ENCODE results near the gene NXNL2. TPM values are rescaled to one million over a fixed set of nuclear protein-coding genes. Genes with fewer than 3 reads are reported as not detected.

The NXNL2 gene
- total RNA-seq, 1 donor from 2014 or later = 0.32 TPM

DNA sequence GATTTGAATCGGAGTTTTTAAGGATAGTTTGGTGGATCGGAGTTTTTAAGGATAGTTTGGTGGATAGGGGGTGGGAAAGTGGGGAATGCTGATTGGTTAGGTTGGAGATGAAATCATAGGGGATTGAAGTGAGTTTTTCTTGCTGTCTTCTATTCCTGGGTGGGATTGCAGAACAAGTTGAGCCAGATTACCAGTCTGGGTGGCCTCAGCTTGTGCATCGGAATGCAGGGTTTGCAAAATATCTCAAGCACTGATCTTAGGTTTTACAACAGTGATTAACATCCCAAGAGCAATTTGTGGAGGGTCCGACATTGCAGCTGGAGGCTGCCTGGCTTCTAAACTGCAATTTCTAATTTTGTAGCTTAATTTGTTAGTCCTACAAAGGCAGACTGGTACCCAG lies 23.1 kb upstream of the NXNL2 start:
- H3K4me3 Mint-ChIP-seq (ENCODE audit: unreplicated experiment) = no peak overlapping the region
- TF ChIP-seq, protein P1, sequence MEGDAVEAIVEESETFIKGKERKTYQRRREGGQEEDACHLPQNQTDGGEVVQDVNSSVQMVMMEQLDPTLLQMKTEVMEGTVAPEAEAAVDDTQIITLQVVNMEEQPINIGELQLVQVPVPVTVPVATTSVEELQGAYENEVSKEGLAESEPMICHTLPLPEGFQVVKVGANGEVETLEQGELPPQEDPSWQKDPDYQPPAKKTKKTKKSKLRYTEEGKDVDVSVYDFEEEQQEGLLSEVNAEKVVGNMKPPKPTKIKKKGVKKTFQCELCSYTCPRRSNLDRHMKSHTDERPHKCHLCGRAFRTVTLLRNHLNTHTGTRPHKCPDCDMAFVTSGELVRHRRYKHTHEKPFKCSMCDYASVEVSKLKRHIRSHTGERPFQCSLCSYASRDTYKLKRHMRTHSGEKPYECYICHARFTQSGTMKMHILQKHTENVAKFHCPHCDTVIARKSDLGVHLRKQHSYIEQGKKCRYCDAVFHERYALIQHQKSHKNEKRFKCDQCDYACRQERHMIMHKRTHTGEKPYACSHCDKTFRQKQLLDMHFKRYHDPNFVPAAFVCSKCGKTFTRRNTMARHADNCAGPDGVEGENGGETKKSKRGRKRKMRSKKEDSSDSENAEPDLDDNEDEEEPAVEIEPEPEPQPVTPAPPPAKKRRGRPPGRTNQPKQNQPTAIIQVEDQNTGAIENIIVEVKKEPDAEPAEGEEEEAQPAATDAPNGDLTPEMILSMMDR (IDR thresholded peaks at IDR 0.05) = no peak
- no peak for DNase-seq (ENCODE audit: extremely low spot score, unreplicated experiment)

DNA sequence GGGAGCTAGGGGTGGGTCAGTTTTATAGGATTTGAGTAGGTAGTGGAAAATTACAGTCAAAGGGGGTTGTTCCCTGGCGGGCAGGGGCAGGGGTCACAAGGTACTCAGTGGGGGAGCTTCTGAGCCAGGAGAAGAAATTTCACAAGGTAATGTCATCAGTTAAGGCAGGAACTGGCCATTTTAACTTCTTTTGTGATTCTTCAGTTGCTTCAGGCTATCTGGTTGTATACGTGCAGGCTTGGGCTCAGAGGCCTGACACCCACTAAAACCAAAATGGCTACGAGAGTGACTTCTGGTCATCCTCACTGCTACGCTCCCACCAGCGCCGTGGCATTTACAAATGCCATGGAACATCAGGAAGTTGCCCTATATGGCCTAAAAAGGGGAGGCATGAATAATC lies 20.7 kb upstream of the NXNL2 start:
- H3K4me3 Mint-ChIP-seq (ENCODE audit: unreplicated experiment) = no peak overlapping the region
- no peaks in the 10 kb centered on the region for H3K9me3 Mint-ChIP-seq (ENCODE audit: unreplicated experiment)
- H3K4me1 Mint-ChIP-seq (ENCODE audit: unreplicated experiment) = no peaks in the 10 kb centered on the region
- no peak overlapping the region for H3K27ac Mint-ChIP-seq (ENCODE audit: unreplicated experiment)
- H3K36me3 Mint-ChIP-seq (ENCODE audit: unreplicated experiment) = no peaks in the 10 kb centered on the region
- no peaks in the 10 kb centered on the region for H3K27me3 Mint-ChIP-seq (ENCODE audit: unreplicated experiment)
- TF ChIP-seq, protein P1 (IDR thresholded peaks at IDR 0.05) = no peak
- DNase-seq (ENCODE audit: extremely low spot score, unreplicated experiment) = no peak

More for the DNA sequence above, 23.1 kb upstream of the NXNL2 start:
- Mint-ChIP-seq H3K4me1 (ENCODE audit: unreplicated experiment) (no peaks in the 10 kb centered on the region), H3K9me3 (ENCODE audit: unreplicated experiment) (peaks cover 4% of the 10 kb centered on the region), H3K27ac (ENCODE audit: unreplicated experiment) (no peak overlapping the region), H3K36me3 (ENCODE audit: unreplicated experiment) (peaks cover 2% of the 10 kb centered on the region), H3K27me3 (ENCODE audit: unreplicated experiment) (no peaks in the 10 kb centered on the region)

DNA sequence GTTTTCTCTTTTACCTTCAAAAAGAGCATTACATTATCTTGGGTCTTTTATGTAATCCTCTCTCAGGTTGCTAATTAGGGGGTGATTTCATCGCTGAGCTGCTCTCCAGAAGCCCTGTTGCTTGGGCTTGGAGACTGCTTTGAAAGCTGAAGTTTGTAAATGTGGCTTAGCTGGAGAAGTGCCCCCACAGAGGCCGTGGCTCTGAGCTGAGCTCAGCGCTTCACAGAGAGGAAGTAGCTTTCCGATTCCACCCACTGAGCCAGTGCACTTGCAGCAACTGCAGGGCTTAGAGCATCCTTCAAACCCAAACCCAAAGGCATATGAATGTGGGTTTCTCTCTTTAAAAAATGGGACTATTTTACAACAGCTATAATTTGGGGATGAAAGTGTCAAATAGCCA lies 13.7 kb upstream of the NXNL2 start:
- DNase-seq (ENCODE audit: extremely low spot score, unreplicated experiment) = no peak
- H3K27me3 Mint-ChIP-seq (ENCODE audit: unreplicated experiment) = no peaks in the 10 kb centered on the region
- H3K4me1 Mint-ChIP-seq (ENCODE audit: unreplicated experiment) = peaks cover 4% of the 10 kb centered on the region
- no peaks in the 10 kb centered on the region for H3K9me3 Mint-ChIP-seq (ENCODE audit: unreplicated experiment)
- H3K27ac Mint-ChIP-seq (ENCODE audit: unreplicated experiment) = no peak overlapping the region
- TF ChIP-seq, protein P1 (IDR thresholded peaks at IDR 0.05) = no peak
- no peaks in the 10 kb centered on the region for H3K36me3 Mint-ChIP-seq (ENCODE audit: unreplicated experiment)
- H3K4me3 Mint-ChIP-seq (ENCODE audit: unreplicated experiment) = no peak overlapping the region

DNA sequence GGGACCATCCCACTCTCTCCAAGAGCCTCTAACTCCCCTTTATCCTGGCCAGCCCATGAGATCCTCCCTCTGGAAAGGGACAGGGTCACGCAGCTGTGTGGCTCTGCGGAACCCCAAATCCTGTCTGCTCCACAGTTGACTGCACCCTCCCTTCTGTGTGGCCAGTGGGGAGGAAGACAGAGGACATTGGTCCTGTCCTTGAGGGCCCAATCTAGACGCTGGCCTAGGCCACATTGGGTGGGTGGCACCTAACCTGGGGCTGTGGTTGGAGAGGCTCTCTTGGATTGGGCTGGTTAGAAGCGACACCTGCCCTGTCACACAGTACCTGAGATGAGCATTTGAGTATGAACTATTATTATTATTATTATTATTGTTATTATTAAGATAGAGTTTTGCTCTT lies 12.6 kb upstream of the NXNL2 start:
- Mint-ChIP-seq H3K9me3 (ENCODE audit: unreplicated experiment) (no peaks in the 10 kb centered on the region), H3K4me3 (ENCODE audit: unreplicated experiment) (no peak overlapping the region), H3K27ac (ENCODE audit: unreplicated experiment) (no peak overlapping the region), H3K36me3 (ENCODE audit: unreplicated experiment) (no peaks in the 10 kb centered on the region), H3K4me1 (ENCODE audit: unreplicated experiment) (peaks cover 4% of the 10 kb centered on the region), H3K27me3 (ENCODE audit: unreplicated experiment) (no peaks in the 10 kb centered on the region)
- TF ChIP-seq, protein P1 (IDR thresholded peaks at IDR 0.05) = no peak
- DNase-seq (ENCODE audit: extremely low spot score, unreplicated experiment) = no peak

DNA sequence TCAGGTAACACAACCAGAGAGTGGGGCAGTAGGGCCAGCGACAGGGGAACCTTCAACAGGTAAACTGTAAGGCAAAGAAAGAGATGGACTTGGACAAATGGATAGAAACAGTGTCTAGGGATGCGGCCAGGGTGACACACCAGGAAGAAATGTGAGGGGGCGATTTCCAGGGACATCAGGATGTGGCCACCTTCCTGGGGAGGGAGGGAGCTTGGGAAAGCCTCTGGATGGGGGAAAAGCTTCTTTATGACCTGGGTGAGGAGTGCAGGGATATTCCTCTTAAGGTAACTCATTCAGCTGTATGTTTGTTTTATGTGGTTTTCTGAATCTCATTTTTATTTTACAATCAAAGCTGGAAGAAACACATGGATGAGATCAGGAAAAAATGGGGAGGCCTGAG lies 11.9 kb upstream of the NXNL2 start:
- no peaks in the 10 kb centered on the region for H3K9me3 Mint-ChIP-seq (ENCODE audit: unreplicated experiment)
- no peaks in the 10 kb centered on the region for H3K27me3 Mint-ChIP-seq (ENCODE audit: unreplicated experiment)
- no peak overlapping the region for H3K27ac Mint-ChIP-seq (ENCODE audit: unreplicated experiment)
- H3K4me1 Mint-ChIP-seq (ENCODE audit: unreplicated experiment) = peaks cover 4% of the 10 kb centered on the region
- no peak for DNase-seq (ENCODE audit: extremely low spot score, unreplicated experiment)
- no peaks in the 10 kb centered on the region for H3K36me3 Mint-ChIP-seq (ENCODE audit: unreplicated experiment)
- TF ChIP-seq, protein P1 (IDR thresholded peaks at IDR 0.05) = no peak
- no peak overlapping the region for H3K4me3 Mint-ChIP-seq (ENCODE audit: unreplicated experiment)
